GM19372 (cell line): ENCODE measurements around the gene C1orf174.

Source experiments
- ATAC-seq: cut with Tn5 transposase; IDR thresholded peaks from one replicate; pipeline ENCODE4 v1.9.1; 2021; ENCODE audit warnings: mild to moderate bottlenecking, low read depth, moderate library complexity; ENCODE audit not compliant: unreplicated experiment

Gene C1orf174

DNA sequence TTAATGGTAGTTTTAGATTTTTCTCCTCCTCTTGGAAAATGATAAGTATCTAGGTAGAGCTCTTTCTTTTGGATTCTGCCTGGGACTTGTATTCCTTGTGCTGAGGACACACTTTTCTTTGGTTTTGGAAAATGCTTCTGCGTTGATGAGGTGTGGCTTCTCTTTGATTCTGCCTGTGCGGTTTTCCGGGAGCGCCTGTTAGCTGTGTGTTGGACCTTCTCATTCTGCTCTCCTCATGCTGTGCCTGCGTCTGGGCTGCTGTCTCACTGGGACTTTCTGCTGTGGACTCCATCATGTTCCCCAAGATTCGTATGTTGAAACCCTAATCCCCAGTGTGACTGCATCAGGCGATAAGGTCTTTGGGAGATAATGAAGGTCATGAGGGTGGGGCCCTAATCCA, 21.0 kb downstream of the C1orf174 start:
- no peak for ATAC-seq

DNA sequence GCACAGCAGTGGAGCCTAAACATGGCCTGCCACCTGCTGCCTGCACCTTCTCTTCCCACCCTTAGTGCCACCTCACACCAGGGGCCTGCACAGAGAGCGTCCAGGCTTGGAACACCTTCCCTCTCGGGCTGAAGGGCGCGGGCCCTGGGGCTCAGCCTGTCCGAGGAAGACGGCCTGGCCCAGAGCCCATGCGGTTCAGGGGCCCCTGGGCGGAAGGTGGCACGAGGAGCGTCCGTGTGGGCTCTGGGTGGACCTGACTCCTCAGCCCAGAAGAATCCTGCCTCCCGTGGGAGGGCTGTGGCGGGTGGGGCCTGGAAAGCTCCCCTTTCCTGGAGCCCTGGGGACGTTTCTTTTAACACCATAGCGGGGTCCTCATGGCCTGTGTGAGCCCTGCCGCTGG, 23.4 kb downstream of the C1orf174 start:
- no peak for ATAC-seq

DNA sequence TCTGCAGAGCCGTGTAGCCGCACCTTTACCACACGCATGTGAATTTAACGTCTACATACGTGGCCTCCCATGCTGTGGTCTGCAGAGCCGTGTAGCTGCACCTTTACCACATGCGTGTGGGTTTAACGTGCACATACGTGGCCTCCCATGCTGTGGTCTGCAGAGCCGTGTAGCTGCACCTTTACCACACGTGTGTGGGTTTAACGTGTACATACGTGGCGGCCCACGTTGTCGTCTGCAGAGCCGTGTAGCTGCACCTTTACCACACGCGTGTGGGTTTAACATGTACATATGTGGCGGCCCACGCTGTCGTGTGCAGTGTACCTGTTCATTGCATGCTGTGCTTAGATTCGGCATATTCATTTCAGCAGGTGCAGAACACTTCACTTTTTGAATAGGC, 25.3 kb downstream of the C1orf174 start:
- no peak for ATAC-seq

DNA sequence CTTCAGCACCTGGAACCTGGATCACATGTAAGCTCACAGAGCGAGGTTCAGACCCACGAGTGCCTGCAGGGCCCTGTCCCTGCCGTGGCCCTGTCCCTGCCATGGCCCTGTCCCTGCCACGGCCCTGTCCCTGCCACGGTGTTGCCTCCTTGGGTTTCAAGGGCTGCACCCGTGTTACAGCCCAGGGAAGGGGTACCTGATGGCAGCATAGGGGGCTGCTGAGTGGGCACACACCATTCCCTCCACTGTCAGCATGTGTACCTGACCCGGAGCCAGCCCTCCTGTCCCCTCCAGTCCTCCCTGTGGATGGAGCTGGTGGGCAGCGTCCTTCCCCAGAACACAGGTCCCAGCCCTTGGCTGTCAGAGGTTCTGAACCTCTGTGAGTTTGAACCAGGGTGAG, 27.5 kb downstream of the C1orf174 start:
- ATAC-seq = no peak

DNA sequence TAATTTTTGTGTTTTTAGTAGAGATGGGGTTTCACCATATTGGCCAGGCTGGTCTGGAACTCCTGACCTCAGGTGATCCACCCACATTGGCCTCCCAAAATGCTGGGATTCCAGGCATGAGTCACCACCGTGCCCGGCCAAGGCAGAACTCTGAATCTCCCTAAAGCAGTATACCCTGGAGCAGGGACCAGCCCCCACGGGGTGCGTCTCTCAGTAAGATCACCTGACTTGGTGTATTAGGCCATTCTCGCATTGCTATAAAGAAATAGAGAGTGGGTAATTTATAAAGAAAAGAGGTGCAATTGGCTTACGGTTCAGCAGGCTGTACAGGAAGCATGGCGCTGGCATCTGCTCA, 28.6 kb downstream of the C1orf174 start:
- ATAC-seq = no peak

DNA sequence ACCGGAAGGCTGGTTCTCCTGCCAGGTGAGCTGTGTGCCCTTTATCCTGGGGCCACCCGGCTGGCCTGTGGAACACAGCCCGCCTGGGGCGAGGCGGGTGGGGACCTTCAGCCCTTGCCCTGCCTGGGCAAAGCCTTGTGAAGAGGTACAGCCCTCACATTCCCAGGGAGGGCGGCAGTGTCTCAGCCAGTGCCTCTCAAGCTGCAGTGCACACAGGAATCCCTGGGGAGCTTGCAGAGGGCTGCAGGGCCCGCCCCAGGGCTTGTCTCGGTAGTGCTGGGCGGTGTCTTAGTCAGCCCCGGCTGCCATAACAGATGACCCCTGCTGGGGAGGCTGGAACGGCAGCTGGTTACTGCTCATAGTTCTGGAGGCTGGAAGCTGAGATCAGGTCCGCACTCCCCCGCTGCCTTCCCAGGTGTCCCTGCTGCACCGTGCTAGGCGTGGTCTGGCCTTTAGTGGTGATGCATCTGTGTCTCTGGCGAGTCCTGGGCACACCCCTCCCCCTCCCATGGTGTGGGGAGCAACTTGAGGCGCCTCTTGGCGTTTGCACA, 30.2 kb downstream of the C1orf174 start:
- no peak for ATAC-seq

DNA sequence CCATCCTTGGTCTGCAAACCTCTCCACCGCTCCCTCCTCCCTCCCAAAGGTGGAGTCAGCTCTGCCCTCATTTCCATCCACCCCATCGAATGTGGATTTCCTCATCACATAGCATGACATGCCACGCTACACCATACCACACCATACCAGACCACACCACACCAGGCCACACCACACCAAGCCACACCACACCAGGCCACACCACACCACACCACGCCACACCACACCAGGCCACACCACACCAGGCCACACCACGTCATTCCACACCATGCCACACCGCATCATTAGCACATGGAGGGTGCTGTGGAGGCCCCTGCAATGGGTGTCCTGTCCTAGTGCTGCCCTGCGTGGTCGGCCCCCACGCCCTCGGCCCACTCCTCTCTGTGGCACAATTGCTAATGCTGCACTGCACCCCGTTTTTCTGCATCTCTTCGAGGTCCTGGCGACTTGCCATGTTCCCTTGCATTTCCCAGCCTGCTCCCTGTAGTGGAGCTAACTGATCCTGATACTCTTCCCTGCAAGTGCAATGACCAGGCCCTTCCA, 31.5 kb downstream of the C1orf174 start:
- no peak for ATAC-seq

DNA sequence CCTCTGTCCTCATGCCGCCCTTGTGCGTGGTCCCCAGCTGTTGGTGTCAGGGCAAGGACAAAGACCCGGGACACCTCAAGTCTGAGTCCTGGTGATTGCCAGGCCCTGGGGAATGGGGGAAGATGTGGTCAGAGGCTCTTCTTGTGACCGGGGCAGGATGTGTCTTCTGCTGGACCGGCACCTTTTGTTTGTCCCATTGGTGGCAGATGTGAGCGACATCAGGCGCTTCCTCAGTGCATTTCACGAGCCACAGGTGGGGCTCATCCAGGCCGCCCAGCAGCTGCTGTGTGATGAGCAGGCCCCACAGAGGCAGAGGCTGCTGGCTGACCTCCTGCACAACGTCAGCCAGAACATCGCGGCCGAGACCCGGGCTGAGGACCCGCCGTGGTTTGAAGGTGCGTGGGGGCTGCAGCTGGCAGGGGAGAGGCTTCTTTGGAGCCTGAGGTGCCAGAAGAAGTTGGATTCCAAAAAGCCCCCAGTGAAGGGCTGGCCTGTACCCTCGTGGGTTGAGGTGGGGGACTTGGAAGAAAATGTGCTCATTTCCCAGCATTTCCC, 34.4 kb downstream of the C1orf174 start:
- ATAC-seq = no peak

DNA sequence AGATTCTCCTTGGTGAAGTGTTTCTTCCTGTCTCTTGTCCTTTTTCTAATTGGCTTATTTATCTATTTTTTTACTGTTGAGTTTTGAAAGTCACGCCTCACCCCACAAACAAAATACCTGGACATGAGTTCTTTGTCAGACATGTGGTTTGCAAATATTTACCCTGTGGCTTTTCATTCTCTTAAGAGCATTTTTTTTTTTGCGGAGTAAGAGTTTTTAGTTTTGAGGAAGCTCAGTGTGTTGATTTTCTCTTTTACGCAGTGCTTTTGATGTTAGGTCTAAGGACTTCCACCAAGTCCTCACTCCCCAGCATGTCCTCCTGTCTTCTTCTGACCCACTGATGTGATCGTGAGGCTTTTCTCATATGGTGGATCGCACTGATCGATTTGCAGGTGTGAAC, 35.2 kb downstream of the C1orf174 start:
- ATAC-seq = no peak

DNA sequence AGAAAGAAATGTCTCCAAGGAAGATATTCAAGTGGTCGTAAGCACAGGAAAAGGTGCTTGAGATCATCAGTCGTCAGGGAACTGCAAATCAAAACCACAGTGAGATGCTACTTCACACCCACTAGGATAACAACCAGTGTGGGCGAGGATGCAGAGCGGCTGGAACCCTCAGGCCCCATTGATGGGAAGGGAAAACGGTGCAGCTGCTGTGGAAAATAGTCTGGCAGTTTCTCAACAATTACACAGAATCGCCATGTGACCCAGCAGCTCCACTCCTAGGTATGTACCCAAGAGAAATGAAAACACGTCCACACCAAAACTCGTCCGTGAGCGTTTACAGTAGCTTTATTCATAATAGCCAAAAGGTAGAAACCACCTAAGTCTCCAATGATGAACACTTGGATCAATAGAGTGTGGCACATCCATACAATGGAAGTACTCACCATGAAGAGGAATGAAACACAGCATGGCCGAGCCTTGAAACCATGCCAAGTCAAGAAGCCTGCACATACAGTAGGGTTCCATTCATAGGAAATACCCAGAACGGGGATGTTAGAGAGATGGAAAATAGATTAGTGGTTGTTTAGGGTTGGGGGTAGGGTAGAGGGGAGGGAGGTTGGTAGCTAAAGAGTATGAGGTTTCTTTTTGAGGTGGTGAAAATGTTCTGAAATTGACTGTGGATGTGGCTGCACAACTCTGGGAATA, 36.7 kb downstream of the C1orf174 start:
- ATAC-seq = no peak

DNA sequence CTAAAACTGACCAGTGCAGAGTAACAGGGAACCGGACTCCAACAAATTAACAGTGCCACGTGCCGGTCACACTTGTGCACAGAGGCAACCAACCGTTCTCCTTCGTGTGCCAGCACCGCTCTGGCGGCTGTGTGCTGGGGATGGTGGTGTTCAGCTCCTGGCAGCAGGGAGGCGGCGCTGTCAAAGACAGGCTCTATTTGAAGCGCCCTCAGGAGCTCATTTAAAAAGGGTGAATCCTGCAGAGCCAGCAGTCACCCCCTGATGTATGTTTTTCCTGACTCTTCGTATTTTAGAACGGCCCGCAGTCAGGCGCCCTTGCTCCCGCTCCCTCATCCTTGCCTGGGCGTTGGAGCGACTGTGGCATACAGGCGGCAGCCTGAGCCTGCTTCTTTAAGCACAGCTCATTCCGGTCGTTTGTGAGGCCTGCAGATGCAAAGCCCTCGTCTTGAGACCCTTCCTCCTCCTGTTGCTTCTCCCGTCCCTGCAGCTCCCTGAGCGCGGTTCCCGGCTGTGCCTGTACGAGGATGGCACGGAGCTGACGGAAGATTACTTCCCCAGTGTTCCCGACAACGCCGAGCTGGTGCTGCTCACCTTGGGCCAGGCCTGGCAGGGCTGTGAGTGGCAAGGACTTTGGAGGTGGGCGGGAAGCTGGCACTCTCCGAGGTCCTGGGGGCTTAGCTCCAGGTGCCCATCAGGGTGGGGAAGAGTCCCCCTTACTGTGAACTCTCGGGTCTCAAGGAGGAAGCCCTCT, 41.7 kb downstream of the C1orf174 start:
- no peak for ATAC-seq

DNA sequence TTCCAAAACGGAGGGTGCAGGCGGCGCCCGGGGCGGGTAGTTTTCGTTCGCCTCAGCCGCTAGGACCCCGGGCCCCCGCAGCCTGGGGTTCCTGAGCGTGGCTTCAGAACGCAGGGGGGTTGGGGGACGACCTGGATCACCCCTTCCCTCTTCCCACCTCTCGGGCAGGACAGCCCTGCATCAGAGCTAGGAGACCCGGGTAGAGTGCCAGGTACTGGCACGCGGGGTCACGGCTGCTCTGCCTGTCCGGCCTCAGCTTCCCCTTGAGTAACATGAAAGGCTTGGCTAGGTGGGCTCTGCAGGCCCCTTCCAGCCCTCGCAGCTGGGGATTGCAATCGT, 42.3 kb downstream of the C1orf174 start:
- no peak for ATAC-seq

DNA sequence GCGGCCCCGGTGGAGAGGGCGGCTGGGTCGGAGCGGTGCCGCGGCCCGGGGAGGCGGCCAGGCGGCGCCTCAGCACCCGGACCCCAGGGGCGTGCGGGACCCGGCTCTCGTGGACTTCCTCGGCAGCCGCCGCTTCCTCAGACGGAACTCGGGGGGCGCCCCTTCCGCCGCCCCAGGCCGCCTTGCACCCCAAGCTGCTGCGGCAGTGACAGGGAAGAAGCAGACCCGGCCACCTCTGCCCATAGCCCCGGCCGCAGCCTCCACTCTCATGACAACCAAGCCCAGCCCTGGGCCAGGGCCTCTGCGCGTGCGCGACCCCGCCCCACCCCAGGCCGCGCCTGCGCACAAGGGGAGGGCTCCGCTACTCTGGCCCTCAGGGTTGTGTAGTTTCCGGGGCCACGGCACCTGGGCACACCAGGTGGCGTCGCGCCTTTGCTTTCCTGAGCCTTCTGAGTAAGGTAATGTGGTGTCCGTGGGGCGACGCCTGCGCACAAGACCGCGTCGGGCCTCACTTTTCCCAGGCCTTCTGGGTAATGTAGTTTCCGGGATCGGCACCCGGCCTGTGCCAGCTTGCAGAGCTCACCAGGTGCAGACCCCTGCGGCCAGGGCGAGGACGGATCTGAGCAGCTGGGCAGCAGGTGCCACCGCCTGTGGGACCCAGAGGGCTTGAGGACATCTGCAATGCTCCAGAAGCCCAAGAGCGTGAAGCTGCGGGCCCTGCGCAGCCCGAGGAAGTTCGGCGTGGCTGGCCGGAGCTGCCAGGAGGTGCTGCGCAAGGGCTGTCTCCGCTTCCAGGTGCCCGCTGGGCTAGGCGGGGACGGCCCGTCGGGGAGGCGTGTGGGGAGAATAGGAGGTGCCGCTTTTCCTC, 42.9 kb downstream of the C1orf174 start, which contains the start of the genes CEP104 and DFFB:
Gene CEP104 (minus strand): TSS at position 289 of the 868 bp plus-strand sequence. CDS start 4,804 bp downstream, outside the sequence.
Gene DFFB (plus strand): TSS at position 554 of the 868 bp plus-strand sequence. CDS start 128 bp downstream, at position 682.
- ATAC-seq = peak; percentile 97

DNA sequence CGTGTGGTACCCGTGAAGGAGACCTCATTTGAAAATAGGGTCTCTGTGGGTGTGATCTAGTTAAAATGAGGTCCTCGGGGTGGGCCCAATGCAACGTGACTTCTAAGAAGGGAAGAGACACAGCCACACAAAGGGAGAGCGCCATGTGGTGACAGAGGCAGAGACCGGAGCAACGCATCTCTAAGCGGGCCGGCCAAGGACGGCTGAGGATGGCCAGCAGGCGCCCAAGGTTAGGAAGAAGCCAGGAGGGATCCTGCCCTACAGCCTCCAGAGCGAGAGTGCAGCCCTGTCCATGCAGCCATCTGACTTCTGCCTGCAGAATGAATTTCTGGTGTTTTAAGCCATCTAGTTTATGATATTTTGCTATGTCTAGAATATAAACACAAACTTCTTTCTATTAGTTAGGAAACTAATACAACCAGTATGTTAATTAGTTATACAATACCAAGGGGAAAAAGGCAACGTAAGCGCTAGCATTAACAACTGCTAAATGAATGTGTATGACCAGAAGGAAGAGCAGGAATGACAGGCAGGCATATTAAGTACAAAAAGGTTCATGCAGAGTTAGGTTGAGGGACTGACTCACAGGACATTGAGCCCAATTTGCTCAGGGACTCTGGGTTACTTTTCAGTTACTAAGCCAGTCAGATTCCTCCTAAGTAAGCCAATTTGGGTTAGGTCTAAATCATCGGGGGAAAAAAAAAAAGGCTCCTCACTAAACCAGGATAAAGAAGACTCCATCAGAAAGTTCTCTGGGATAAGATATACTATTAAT, 47.2 kb downstream of the C1orf174 start:
- ATAC-seq = no peak

DNA sequence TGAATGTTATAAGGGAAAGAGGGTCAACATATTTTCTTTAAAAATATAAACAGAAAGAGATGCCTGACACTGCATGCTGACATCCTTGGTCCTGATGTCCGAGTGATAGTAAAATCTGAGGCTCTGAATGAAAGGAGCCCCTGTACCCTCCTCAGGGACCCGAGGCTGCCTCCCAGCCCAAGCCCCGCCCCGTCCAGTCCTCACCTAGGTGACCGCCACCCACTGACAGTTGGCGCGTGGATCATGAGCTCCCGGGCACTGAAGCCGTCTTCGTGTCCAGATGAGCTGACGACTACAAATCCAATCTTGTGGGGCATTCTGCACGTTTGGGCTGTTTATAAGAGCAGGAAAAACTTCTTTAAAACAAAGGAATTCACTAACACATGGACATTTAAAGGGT, 48.0 kb downstream of the C1orf174 start:
- ATAC-seq = no peak

DNA sequence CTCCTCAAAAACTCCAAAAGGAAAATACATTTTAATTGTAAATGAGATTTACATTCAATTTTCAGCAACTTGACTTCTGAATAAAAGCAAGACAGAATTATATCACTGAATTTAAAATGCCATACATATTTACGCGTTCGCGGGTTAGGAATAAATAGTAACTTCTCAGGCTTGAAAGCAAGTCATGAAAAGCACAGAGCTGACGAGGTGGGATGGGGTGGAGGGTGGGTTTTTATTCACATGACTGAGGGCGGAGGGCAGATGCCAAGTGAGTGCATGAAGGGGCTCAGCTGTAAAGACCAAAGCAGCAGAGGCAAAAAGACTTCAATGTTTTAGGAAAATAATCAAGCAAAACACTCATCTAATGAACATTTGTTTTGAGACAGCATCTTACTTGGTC, 48.8 kb downstream of the C1orf174 start:
- no peak for ATAC-seq

DNA sequence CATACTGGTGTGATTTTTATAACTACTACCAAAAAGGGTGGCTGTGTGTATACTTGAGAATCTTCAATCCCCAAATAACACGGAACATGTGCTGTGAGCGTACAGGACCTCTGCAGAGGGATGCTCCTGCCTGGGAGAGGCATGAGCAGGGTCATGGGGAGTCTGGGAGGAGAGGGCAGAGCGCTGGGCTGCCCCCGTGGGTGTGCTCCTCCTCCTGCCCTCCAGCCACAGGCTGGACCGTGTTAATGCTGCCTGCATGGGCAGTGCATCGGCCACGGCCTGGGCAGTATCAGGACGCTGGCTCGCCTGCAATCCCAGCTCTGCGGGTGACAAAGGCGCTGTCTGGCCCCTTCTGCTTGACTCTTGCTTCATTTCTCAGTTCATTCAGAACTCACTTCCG, 49.2 kb downstream of the C1orf174 start:
- ATAC-seq = no peak

DNA sequence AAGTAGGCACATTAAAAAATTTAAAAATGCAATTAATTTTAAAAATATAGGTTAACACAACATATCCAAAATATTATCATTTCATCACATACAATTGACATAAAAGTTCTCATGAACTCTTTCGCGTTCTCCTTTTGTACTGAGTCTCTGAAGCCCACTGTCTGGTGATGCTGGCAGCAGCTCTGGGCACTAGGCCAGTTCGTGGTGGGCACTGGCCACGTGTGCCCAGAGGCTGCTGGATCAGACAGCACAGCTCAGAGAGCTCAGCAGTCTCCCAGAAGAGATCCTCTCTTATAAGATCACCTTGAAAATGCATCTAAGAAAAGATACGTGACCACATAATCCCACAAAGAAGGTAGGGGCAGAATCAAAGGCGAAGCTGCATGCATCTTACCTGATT, 53.0 kb downstream of the C1orf174 start:
- no peak for ATAC-seq

DNA sequence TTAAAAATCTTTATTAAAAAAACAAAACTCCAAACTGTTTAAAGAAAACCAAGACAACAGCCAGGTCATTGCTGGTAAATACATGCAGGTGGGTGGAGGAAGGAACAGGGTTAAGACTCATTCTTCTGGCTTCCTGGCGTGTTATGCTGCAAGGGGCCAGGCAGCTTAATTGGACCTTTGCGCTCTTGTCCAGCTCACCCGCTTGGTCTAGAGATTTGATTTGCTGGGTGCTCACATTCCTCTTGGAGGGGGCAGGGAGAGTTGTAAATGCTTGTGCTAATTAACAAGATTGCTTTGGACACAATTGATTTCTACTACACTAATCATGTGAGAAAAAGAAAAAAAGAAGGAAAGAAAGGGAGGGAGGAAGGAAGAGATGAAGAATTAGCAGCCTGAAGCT, 53.5 kb downstream of the C1orf174 start:
- no peak for ATAC-seq

DNA sequence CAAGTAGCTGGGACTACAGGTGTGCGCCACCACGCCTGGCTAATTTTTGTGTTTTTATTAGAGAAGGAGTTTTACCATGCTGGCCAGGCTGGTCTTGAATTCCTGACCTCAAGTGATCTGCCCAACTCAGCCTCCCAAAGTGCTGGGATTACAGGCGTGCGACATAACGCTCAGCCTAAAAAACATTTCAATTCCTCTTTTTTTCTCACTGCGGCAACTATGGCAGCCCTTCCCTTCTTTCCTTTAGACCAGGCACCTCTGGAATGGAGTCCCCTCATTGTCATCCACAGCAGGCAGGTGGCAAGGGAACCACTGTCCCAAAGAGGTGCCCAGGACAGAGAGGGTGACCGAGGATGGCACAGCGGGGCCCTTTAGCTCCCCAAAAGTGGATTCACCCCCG, 57.2 kb downstream of the C1orf174 start:
- no peak for ATAC-seq
